ENCODE measurements around the gene ERCC3.
"Not testable (repeated sequence)": the region's sequence is repeated elsewhere in the genome, so short reads cannot be mapped to it uniquely, and the experiment has no call there.

Gene ERCC3

GRCh38 chr2:127217470-127218325 is 76.2 kb downstream of the ERCC3 start:
- no peak for DNase-seq (ENCODE audit: low read depth)
- no peak for TF ChIP-seq CTCF (IDR thresholded peaks at IDR 0.05; ENCODE audit: control insufficient read depth, insufficient read depth, low read depth, low read length, missing control alignments)
- H3K4me3 ChIP-seq (ENCODE audit: control insufficient read depth, low read depth, low read length): peak overlapping the region; percentile 19

- no peak for DNase-seq (ENCODE audit: low read depth)
Measured at GRCh38 chr2:127216593-127216992, 77.4 kb downstream of the ERCC3 start.

GRCh38 chr2:127216095-127216494 is 77.8 kb downstream of the ERCC3 start:
- no peak overlapping the region for H3K4me3 ChIP-seq (ENCODE audit: control insufficient read depth, low read depth, low read length)
- DNase-seq (ENCODE audit: low read depth): no peak
- no peak for TF ChIP-seq CTCF (IDR thresholded peaks at IDR 0.05; ENCODE audit: control insufficient read depth, insufficient read depth, low read depth, low read length, missing control alignments)

More at GRCh38 chr2:127216593-127216992, 77.4 kb downstream of the ERCC3 start:
- no peak overlapping the region for H3K4me3 ChIP-seq (ENCODE audit: control insufficient read depth, low read depth, low read length)
- TF ChIP-seq CTCF (IDR thresholded peaks at IDR 0.05; ENCODE audit: control insufficient read depth, insufficient read depth, low read depth, low read length, missing control alignments): no peak

- not testable (repeated sequence) for H3K4me3 ChIP-seq (ENCODE audit: control insufficient read depth, low read depth, low read length); DNase-seq (ENCODE audit: low read depth)
Measured at GRCh38 chr2:127214201-127214600, 79.7 kb downstream of the ERCC3 start.

GRCh38 chr2:127208313-127208712 is 85.6 kb downstream of the ERCC3 start:
- no peak for TF ChIP-seq CTCF (IDR thresholded peaks at IDR 0.05; ENCODE audit: control insufficient read depth, insufficient read depth, low read depth, low read length, missing control alignments)
- no peak for DNase-seq (ENCODE audit: low read depth)
- H3K4me3 ChIP-seq (ENCODE audit: control insufficient read depth, low read depth, low read length): no peak overlapping the region

Data from AG09309 (cell line).